ENCODE measurements around the gene TRNT1.

Gene TRNT1

GRCh38 chr3:3126477-3127431 lies at the start of gene TRNT1:
TRNT1 (plus strand) TSS chr3:3126940; CDS start chr3:3129041, 2,101 bp downstream.
- peak; percentile 27 to 96 (median 86) for DNase-seq

- DNase-seq, result no peak
Measured at GRCh38 chr3:3080309-3080708, 46.4 kb upstream of the TRNT1 start.

GRCh38 chr3:3081381-3082233 lies 45.1 kb upstream of the TRNT1 start:
- no peak for DNase-seq

GRCh38 chr3:3082234-3082924 lies 44.4 kb upstream of the TRNT1 start:
- no peak for DNase-seq

- DNase-seq, result no peak
Measured at GRCh38 chr3:3084890-3085289, 41.9 kb upstream of the TRNT1 start.

- DNase-seq, result no peak
Measured at GRCh38 chr3:3085782-3086181, 41.0 kb upstream of the TRNT1 start.

GRCh38 chr3:3086239-3086638 lies 40.5 kb upstream of the TRNT1 start:
- DNase-seq, result no peak

GRCh38 chr3:3087279-3087678 lies 39.5 kb upstream of the TRNT1 start:
- no peak for DNase-seq

- peak in 6 of 56 donors; percentile 1 to 18 (median 3) for DNase-seq
Measured at GRCh38 chr3:3087716-3088465, 38.8 kb upstream of the TRNT1 start.

- no peak for DNase-seq
Measured at GRCh38 chr3:3089017-3089416, 37.7 kb upstream of the TRNT1 start.

- DNase-seq, result no peak
Measured at GRCh38 chr3:3097958-3098357, 28.8 kb upstream of the TRNT1 start.

- DNase-seq, result no peak
Measured at GRCh38 chr3:3101660-3102458, 24.9 kb upstream of the TRNT1 start.

GRCh38 chr3:3102751-3103150 lies 24.0 kb upstream of the TRNT1 start:
- DNase-seq, result no peak

- DNase-seq, result no peak
Measured at GRCh38 chr3:3105246-3105645, 21.5 kb upstream of the TRNT1 start.

GRCh38 chr3:3105815-3106214 lies 20.9 kb upstream of the TRNT1 start:
- no peak for DNase-seq

GRCh38 chr3:3107181-3107580 lies 19.6 kb upstream of the TRNT1 start:
- DNase-seq, result no peak

GRCh38 chr3:3107858-3108257 lies 18.9 kb upstream of the TRNT1 start:
- DNase-seq, result no peak

- no peak for DNase-seq
Measured at GRCh38 chr3:3109407-3110298, 17.1 kb upstream of the TRNT1 start.

- DNase-seq, result no peak
Measured at GRCh38 chr3:3110299-3110630, 16.5 kb upstream of the TRNT1 start, which contains the start of gene IL5RA. IL5RA (minus strand) TSS chr3:3110374; CDS start chr3:3104984, 5,390 bp downstream.

Measured in nucleus accumbens (tissue), 56 donors.